ENCODE measurements around the gene SCARF2. TPM values are rescaled to one million over a fixed set of nuclear protein-coding genes. Genes with fewer than 3 reads are reported as not detected.

The SCARF2 gene
- total and polyA plus RNA-seq, 4 donors, result 0.15 to 2.0 (median 1.7) TPM

GRCh38 chr22:20439556-20439927 is 1.9 kb upstream of the SCARF2 start:
- no peak for TF ChIP-seq HNF4A (conservative IDR thresholded peaks at IDR 0.05)
- TF ChIP-seq JUND (IDR thresholded peaks at IDR 0.05), result no peak
- no peak for TF ChIP-seq SP1 (IDR thresholded peaks at IDR 0.05)
- TF ChIP-seq RXRA (IDR thresholded peaks at IDR 0.05), result no peak
- TF ChIP-seq MAX (IDR thresholded peaks at IDR 0.05), result no peak
- TF ChIP-seq CTCF (IDR thresholded peaks at IDR 0.05; ENCODE audit: low read depth, low read length, missing input control), result no peak
- TF ChIP-seq REST (IDR thresholded peaks at IDR 0.05), result no peak
- TF ChIP-seq RAD21 (IDR thresholded peaks at IDR 0.05), result no peak
- TF ChIP-seq ATF3 (IDR thresholded peaks at IDR 0.05), result no peak
- TF ChIP-seq TAF1 (conservative IDR thresholded peaks at IDR 0.05), result no peak
- no peak for TF ChIP-seq YY1 (IDR thresholded peaks at IDR 0.05)
- no peak for TF ChIP-seq FOXA1 (IDR thresholded peaks at IDR 0.05)
- no peak for TF ChIP-seq ZBTB33 (IDR thresholded peaks at IDR 0.05)
- no peak for TF ChIP-seq EGR1 (IDR thresholded peaks at IDR 0.05; ENCODE audit: low read depth in 2 of 2)
- TF ChIP-seq HNF4G (IDR thresholded peaks at IDR 0.05), result no peak
- TF ChIP-seq FOXA2 (IDR thresholded peaks at IDR 0.05), result no peak
- TF ChIP-seq GABPA (IDR thresholded peaks at IDR 0.05 in 1 of 2, conservative IDR thresholded peaks at IDR 0.05 in 1 of 2), result no peak
- Histone ChIP-seq H3K27ac (ENCODE audit: low read depth in 1 of 2, low read length in 2 of 2) (no peak overlapping the region), H3K4me3 (ENCODE audit: low read depth in 1 of 3, low read length in 3 of 3) (no peak overlapping the region), H3K9ac (ENCODE audit: low read depth in 1 of 2, low read length in 2 of 2) (no peak overlapping the region), H3K4me1 (ENCODE audit: control insufficient read depth in 4 of 4, insufficient read depth in 4 of 4, low read length in 3 of 4) (peaks cover 2 to 25% (median 13%) of the 10 kb centered on the region in 4 donors), H3K9me3 (ENCODE audit: control insufficient read depth in 4 of 4, low read length in 3 of 4) (no peaks in the 10 kb centered on the region), H3K36me3 (ENCODE audit: control insufficient read depth in 4 of 4, insufficient read depth in 3 of 4, low read depth in 1 of 4, low read length in 3 of 4) (peaks cover 0 to 18% (median 7%) of the 10 kb centered on the region in 4 donors), H3K27me3 (ENCODE audit: control insufficient read depth in 4 of 4, insufficient read depth in 4 of 4, low read length in 3 of 4) (no peaks in the 10 kb centered on the region)
- 94% methylated on average over 4 of the region's 4 CpGs for WGBS
- DNase-seq (ENCODE audit: low spot score), result no peak
